Type B pancreatic cell (in vitro differentiated cells): Measurements from ENCODE around the gene JDP2. TPM values are rescaled to one million over a fixed set of nuclear protein-coding genes. Genes with fewer than 3 reads are reported as not detected.

Experiments used
- DNase-seq: peaks from one replicate; pipeline ENCODE4 v3.0.0; 2021; ENCODE audit warnings: mixed read lengths; ENCODE audit not compliant: unreplicated experiment; ENCODE audit errors: extremely low spot score
- H3K27ac Mint-ChIP-seq: 2 replicates; pipeline ENCODE4 v1.8.0; 2021; ENCODE audit warnings: mild to moderate bottlenecking, mixed read lengths
- H3K27me3 Mint-ChIP-seq: 2 replicates; pipeline ENCODE4 v1.8.0; 2021; ENCODE audit warnings: mixed read lengths
- H3K36me3 Mint-ChIP-seq: 2 replicates; pipeline ENCODE4 v1.8.0; 2021; ENCODE audit warnings: mixed read lengths
- H3K4me1 Mint-ChIP-seq: one replicate; pipeline ENCODE4 v1.8.0; 2021; ENCODE audit warnings: mixed read lengths; ENCODE audit not compliant: unreplicated experiment
- H3K4me3 Mint-ChIP-seq: 2 replicates; pipeline ENCODE4 v1.8.0; 2021; ENCODE audit warnings: mild to moderate bottlenecking, mixed read lengths
- H3K9me3 Mint-ChIP-seq: 2 replicates; pipeline ENCODE4 v1.8.0; 2021; ENCODE audit warnings: mixed read lengths
- total RNA-seq: library from RNA; stranded (reverse); gene quantifications from 2 replicates; pipeline ENCODE4 v1.2.1, GENCODE V29; 2021; ENCODE audit warnings: low replicate concordance
- TF ChIP-seq, protein P1 (sequence below): fragments of 200-600 bp; sonication (generic); conservative IDR thresholded peaks from 2 replicates; pipeline ENCODE4 v1.5.0; 2021; ENCODE audit warnings: antibody characterized with exemption, mild to moderate bottlenecking

Gene JDP2
- total RNA-seq, 1 donor from 2014 or later = 31.3 TPM

DNA sequence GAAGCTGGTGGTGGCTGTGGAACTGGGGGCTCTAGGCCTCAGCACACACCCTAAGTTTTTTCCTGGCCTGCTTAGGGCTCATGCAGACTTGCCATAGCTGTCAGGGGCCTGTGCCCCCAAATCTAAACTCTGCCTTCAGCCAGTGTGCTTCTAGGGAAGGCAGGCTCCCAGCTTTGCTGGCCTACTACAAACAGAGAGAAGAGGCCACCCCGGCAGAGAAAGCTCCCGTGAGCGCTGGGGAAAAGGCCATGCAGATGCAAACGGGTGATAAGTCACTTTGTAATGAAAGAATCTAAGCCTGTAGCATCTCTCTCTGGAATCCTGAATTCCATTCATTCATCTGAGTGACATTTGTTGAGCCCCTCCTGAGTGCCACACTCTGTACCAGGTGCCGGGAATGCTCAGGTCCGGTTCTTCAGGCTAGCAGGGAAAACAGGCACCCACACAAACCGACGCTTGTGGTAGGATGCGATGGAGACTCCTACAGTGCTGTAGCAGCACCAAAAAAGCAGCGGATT is 29.9 kb downstream of the JDP2 start:
- H3K4me3 Mint-ChIP-seq = peak overlapping the region; percentile 57
- peaks cover 20% of the 10 kb centered on the region for H3K36me3 Mint-ChIP-seq
- no peaks in the 10 kb centered on the region for H3K27me3 Mint-ChIP-seq
- TF ChIP-seq, protein P1, sequence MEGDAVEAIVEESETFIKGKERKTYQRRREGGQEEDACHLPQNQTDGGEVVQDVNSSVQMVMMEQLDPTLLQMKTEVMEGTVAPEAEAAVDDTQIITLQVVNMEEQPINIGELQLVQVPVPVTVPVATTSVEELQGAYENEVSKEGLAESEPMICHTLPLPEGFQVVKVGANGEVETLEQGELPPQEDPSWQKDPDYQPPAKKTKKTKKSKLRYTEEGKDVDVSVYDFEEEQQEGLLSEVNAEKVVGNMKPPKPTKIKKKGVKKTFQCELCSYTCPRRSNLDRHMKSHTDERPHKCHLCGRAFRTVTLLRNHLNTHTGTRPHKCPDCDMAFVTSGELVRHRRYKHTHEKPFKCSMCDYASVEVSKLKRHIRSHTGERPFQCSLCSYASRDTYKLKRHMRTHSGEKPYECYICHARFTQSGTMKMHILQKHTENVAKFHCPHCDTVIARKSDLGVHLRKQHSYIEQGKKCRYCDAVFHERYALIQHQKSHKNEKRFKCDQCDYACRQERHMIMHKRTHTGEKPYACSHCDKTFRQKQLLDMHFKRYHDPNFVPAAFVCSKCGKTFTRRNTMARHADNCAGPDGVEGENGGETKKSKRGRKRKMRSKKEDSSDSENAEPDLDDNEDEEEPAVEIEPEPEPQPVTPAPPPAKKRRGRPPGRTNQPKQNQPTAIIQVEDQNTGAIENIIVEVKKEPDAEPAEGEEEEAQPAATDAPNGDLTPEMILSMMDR = no peak
- peaks cover 60% of the 10 kb centered on the region for H3K4me1 Mint-ChIP-seq
- no peaks in the 10 kb centered on the region for H3K9me3 Mint-ChIP-seq
- peak overlapping the region; percentile 84 for H3K27ac Mint-ChIP-seq
- no peak for DNase-seq

DNA sequence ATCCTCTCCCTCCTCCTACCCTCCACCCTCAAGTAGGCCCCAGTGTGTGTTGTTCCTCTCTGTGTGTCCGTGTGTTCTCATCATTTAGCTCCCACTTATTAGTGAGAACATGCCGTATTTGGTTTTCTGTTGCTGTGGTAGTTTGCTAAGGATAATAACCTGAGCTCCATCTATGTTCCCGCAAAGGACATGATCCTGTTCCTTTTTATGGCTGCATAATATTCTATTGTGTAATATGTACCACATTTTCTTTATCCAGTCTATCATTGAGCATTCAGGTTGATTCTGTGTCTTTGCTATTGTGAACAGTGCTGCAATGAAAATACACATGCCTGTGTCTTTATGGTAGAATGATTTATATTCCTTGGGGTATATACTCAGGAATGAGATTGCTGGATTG is 30.5 kb downstream of the JDP2 start:
- H3K27ac Mint-ChIP-seq = peak overlapping the region; percentile 84
- H3K27me3 Mint-ChIP-seq = no peaks in the 10 kb centered on the region
- H3K4me1 Mint-ChIP-seq = peaks cover 56% of the 10 kb centered on the region
- peaks cover 20% of the 10 kb centered on the region for H3K36me3 Mint-ChIP-seq
- TF ChIP-seq, protein P1 = no peak
- no peaks in the 10 kb centered on the region for H3K9me3 Mint-ChIP-seq
- H3K4me3 Mint-ChIP-seq = peak overlapping the region; percentile 55
- no peak for DNase-seq

DNA sequence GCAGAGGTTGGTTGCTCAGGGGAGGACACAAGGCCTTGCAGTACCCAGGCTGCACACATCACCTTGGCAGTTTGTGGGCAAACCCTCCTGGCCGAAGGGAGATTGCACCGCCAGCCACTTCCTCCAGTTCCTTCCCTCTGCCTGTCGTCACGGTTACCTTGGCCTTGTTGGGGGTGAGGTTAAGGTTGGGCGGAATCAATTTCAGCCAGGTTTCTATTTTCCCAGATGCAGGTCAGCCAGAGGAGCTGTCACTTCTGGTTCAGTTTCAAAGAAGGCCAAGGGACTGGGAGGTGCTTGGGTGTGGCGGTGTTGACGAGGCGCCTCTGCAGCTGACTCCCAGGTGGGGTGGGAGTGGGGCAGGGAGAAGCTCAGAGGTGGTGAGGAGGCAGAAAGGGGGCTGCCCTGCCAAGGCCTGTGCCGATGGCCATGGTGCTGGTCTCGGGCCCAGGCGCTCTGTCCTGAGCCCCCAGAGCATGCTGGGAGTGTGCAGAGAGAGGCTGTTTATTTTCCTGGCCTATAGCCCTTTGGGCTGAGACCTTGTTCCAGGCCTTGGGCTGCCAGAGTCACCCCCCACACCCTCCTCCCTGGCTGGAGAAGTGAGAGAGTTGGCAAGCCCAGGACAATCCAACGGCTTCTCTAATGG is 31.4 kb downstream of the JDP2 start:
- no peaks in the 10 kb centered on the region for H3K27me3 Mint-ChIP-seq
- no peak for DNase-seq
- H3K9me3 Mint-ChIP-seq = no peaks in the 10 kb centered on the region
- TF ChIP-seq, protein P1 = no peak
- H3K27ac Mint-ChIP-seq = peak overlapping the region; percentile 84
- H3K4me3 Mint-ChIP-seq = peak overlapping the region; percentile 55
- H3K36me3 Mint-ChIP-seq = peaks cover 20% of the 10 kb centered on the region
- H3K4me1 Mint-ChIP-seq = peaks cover 55% of the 10 kb centered on the region

DNA sequence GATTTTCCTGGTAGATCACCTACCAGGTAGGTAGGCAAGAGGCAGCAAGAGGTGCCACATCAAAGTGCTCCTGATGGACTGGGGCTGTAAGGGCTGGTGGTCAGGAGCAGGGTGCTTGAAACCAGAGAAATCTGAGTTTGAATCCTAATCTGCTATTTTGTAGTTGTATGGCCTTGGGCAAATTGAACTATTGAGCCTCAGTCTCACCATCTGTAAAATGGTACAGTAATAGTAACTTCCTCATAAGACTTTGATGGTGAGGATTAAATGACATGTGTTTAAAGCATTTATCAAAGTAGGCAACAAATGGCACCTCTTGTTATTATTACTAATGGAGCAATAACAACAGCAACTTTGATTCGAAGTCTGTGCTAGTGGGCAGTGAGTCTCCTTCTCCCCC is 32.0 kb downstream of the JDP2 start:
- peaks cover 49% of the 10 kb centered on the region for H3K4me1 Mint-ChIP-seq
- no peak overlapping the region for H3K4me3 Mint-ChIP-seq
- H3K36me3 Mint-ChIP-seq = peaks cover 20% of the 10 kb centered on the region
- H3K9me3 Mint-ChIP-seq = no peaks in the 10 kb centered on the region
- TF ChIP-seq, protein P1 = no peak
- no peaks in the 10 kb centered on the region for H3K27me3 Mint-ChIP-seq
- no peak overlapping the region for H3K27ac Mint-ChIP-seq
- DNase-seq = no peak

DNA sequence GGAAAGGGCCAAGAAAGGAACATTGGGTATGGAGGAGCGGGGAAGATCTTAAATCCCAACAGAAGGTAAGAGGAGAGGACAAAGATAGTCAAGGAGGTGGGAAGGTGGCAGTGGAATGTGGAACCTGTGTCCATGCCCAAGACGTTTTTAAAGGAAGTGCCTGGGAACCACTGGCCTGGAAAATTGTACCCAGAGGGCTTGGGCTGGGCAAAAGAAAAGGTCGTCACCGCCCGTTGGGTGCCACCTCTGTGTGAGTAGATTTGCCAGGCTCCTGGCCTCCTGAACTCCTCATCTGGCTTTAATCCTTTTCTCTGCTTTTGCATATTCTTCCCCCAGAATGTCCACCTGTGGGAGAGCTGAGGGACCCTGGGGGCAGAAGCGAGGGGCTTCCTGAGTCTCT is 32.6 kb downstream of the JDP2 start:
- H3K4me1 Mint-ChIP-seq = peaks cover 45% of the 10 kb centered on the region
- no peak overlapping the region for H3K27ac Mint-ChIP-seq
- H3K4me3 Mint-ChIP-seq = no peak overlapping the region
- H3K27me3 Mint-ChIP-seq = no peaks in the 10 kb centered on the region
- DNase-seq = no peak
- no peaks in the 10 kb centered on the region for H3K9me3 Mint-ChIP-seq
- TF ChIP-seq, protein P1 = no peak
- H3K36me3 Mint-ChIP-seq = peaks cover 20% of the 10 kb centered on the region
